Mammary epithelial cell (primary cell): ENCODE data around the gene PHLDB3.

ENCODE experiments used
- EZH2 ChIP-seq: IDR thresholded peaks from 2 replicates; pipeline ENCODE4 v1.6.1; 2012; ENCODE audit warnings: low read length, inconsistent platforms, borderline replicate concordance
- TF ChIP-seq, protein P1 (sequence below), 2 donors: IDR thresholded peaks in 1 of 2; conservative IDR thresholded peaks in 1 of 2; 2 replicates each; pipeline ENCODE4 v1.5.1; 2011 to 2012; ENCODE audit warnings: inconsistent platforms in 2 of 2, low read length in 2 of 2, mild to moderate bottlenecking in 2 of 2, control low read depth in 1 of 2, low read depth in 1 of 2; ENCODE audit not compliant: insufficient read depth in 1 of 2; ENCODE audit errors: extremely low read depth in 1 of 2

DNA sequence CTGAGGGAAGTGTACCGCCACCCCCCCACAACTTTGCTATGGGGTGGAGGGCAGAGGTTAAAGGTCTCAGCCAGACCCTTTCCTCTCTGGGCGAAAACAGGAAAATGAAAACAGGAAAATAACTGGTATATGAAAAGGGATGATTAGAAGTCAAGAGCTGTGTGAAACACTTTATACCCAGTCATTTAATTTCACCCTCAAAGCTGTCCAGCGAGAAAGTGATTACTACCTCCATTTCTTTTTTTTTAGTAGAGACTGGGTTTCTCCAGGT lies 575 bp upstream of the PHLDB3 start:
- TF ChIP-seq, protein P1, sequence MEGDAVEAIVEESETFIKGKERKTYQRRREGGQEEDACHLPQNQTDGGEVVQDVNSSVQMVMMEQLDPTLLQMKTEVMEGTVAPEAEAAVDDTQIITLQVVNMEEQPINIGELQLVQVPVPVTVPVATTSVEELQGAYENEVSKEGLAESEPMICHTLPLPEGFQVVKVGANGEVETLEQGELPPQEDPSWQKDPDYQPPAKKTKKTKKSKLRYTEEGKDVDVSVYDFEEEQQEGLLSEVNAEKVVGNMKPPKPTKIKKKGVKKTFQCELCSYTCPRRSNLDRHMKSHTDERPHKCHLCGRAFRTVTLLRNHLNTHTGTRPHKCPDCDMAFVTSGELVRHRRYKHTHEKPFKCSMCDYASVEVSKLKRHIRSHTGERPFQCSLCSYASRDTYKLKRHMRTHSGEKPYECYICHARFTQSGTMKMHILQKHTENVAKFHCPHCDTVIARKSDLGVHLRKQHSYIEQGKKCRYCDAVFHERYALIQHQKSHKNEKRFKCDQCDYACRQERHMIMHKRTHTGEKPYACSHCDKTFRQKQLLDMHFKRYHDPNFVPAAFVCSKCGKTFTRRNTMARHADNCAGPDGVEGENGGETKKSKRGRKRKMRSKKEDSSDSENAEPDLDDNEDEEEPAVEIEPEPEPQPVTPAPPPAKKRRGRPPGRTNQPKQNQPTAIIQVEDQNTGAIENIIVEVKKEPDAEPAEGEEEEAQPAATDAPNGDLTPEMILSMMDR (conservative IDR thresholded peaks at IDR 0.05 in 1 of 2, IDR thresholded peaks at IDR 0.05 in 1 of 2; ENCODE audit: extremely low read depth in 1 of 2, insufficient read depth in 1 of 2, low read depth in 1 of 2, low read length in 2 of 2) = no peak
- no peak for TF ChIP-seq EZH2
